ENCODE data around the gene MRPS25. TPM values are rescaled to one million over a fixed set of nuclear protein-coding genes. Genes with fewer than 3 reads are reported as not detected.
A peak's percentile ranks its signal among the peaks of the same experiment; 100 is the strongest.

MRPS25 gene
- total RNA-seq, 1 experiment from 2014 or later: 69.7 TPM

DNA sequence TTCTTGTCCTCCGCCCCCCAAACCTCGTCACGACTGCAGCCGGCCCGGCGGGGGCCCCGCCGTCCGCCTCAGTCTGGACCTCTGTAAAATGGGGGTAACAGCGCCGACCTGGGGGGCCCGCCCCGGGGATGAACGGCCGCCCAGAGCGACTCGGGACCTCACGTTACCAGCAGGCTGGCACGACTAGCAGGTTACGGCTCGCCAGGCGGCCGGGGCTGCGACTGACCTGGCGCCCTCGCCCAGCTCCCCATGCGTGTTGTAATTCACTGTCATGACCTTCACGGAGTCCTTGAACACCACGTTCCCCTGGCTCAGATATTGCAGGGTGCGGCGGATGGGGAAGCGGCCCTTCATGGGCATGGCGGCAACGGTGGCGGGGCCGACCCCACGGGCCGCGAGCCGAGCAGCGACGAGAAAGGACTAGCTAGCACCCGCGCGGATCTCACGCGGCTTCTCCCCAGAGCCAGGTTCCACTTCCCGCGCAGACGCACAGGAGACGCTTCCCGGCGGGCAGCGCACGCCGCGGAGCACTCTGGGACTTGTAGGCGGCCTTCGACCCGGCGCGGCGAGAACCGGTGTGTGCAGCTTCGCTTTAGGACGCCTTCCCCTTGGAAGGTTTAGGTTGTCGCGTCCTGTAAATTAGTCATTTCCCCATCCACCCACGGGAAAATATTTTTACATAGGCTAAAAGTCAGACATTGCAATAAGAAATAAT lies at the start of gene MRPS25 (continued):
- TF ChIP-seq CTCF (IDR thresholded peaks at IDR 0.05) (no peak), JUN (CRISPR knock-in tag; IDR thresholded peaks at IDR 0.05) (0 out of 2 replicates have a peak, but pooled peaks have one; percentile 10), FOXP4 (CRISPR knock-in tag; IDR thresholded peaks at IDR 0.05) (peak; percentile 81), CREM (CRISPR knock-in tag; IDR thresholded peaks at IDR 0.05) (peak; percentile 56; the same call in 1 of the 2 replicates), ZBTB21 (CRISPR knock-in tag; IDR thresholded peaks at IDR 0.05; ENCODE audit: borderline replicate concordance) (no peak), ZNF396 (CRISPR knock-in tag; IDR thresholded peaks at IDR 0.05; ENCODE audit: borderline replicate concordance) (no peak), ZNF425 (CRISPR knock-in tag; conservative IDR thresholded peaks at IDR 0.05) (no peak), ATF1 (CRISPR knock-in tag; IDR thresholded peaks at IDR 0.05) (no peak), NFYB (CRISPR knock-in tag; conservative IDR thresholded peaks at IDR 0.05; ENCODE audit: low read depth) (0 out of 2 replicates have a peak, but pooled peaks have one; percentile 22), IRF2 (CRISPR knock-in tag; IDR thresholded peaks at IDR 0.05; ENCODE audit: borderline replicate concordance, low read depth) (no peak), ZNF423 (CRISPR knock-in tag; IDR thresholded peaks at IDR 0.05) (no peak), RELA (CRISPR knock-in tag; IDR thresholded peaks at IDR 0.05; ENCODE audit: borderline replicate concordance) (no peak), ELF4 (CRISPR knock-in tag; IDR thresholded peaks at IDR 0.05; ENCODE audit: low read depth) (no peak), IRF1 (CRISPR knock-in tag; IDR thresholded peaks at IDR 0.05) (peak; percentile 86; the same call in 1 of the 2 replicates), SP1 (CRISPR knock-in tag; conservative IDR thresholded peaks at IDR 0.05) (0 out of 2 replicates have a peak, but pooled peaks have one; percentile 40), ESRRA (CRISPR knock-in tag; IDR thresholded peaks at IDR 0.05; ENCODE audit: borderline replicate concordance) (peak; percentile 98), TCF7 (CRISPR knock-in tag; IDR thresholded peaks at IDR 0.05; ENCODE audit: low read depth) (peak; percentile 72; the same call in 1 of the 2 replicates), HMGXB4 (CRISPR knock-in tag; IDR thresholded peaks at IDR 0.05) (no peak), FOXK1 (CRISPR knock-in tag; IDR thresholded peaks at IDR 0.05) (peak; percentile 72), ETV6 (CRISPR knock-in tag; IDR thresholded peaks at IDR 0.05) (peak; percentile 87), TP53 (CRISPR knock-in tag; IDR thresholded peaks at IDR 0.05) (no peak), AR (CRISPR knock-in tag; IDR thresholded peaks at IDR 0.05) (no peak), CBFB (CRISPR knock-in tag; IDR thresholded peaks at IDR 0.05; ENCODE audit: low read depth) (no peak)
- TF ChIP-seq, protein P1, sequence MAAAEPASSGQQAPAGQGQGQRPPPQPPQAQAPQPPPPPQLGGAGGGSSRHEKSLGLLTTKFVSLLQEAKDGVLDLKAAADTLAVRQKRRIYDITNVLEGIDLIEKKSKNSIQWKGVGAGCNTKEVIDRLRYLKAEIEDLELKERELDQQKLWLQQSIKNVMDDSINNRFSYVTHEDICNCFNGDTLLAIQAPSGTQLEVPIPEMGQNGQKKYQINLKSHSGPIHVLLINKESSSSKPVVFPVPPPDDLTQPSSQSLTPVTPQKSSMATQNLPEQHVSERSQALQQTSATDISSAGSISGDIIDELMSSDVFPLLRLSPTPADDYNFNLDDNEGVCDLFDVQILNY (CRISPR knock-in tag; IDR thresholded peaks at IDR 0.05): peak; percentile 86; the same call in 1 of the 2 replicates
- TF ChIP-seq, protein P2, sequence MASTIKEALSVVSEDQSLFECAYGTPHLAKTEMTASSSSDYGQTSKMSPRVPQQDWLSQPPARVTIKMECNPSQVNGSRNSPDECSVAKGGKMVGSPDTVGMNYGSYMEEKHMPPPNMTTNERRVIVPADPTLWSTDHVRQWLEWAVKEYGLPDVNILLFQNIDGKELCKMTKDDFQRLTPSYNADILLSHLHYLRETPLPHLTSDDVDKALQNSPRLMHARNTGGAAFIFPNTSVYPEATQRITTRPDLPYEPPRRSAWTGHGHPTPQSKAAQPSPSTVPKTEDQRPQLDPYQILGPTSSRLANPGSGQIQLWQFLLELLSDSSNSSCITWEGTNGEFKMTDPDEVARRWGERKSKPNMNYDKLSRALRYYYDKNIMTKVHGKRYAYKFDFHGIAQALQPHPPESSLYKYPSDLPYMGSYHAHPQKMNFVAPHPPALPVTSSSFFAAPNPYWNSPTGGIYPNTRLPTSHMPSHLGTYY (CRISPR knock-in tag; IDR thresholded peaks at IDR 0.05): no peak
